ENCODE results near the gene LRRC71. TPM values are rescaled to one million over a fixed set of nuclear protein-coding genes. Genes with fewer than 3 reads are reported as not detected.

LRRC71 gene
- total RNA-seq, 2 donors from 2014 or later = not detected

DNA sequence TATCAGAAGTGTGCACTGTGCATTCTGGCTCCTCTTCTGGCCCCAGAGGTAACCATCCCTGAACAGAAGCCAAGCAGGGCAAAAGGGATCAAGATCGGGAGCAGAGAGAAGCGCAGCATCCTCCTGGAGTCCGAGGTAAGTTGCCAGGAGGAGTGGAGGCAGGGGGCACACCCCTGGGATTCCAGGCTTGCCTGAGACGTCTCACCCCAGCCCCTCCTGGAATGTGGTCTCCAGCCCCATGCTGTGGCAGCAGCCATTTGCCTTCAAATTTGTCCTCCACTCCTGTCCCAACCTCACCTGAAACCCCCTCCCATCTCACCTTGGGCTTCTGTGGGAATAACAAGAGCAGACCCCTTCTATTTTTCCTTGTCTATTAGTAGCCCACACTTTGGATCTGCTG, 10.1 kb downstream of the LRRC71 start:
- H3K9ac ChIP-seq (ENCODE audit: extremely low read depth, low read length, poor library complexity, severe bottlenecking) = no peak overlapping the region
- H3K4me3 Mint-ChIP-seq = no peak overlapping the region
- no peaks in the 10 kb centered on the region for H3K9me3 Mint-ChIP-seq
- H3K27ac ChIP-seq (ENCODE audit: low read depth, low read length) = no peak overlapping the region
- peaks cover 15% of the 10 kb centered on the region for H3K36me3 Mint-ChIP-seq (ENCODE audit: low read depth)
- peaks cover 13% of the 10 kb centered on the region for H3K36me3 ChIP-seq (ENCODE audit: control insufficient read depth, insufficient read depth, low read length)
- H3K9me3 ChIP-seq (ENCODE audit: control insufficient read depth, low read length) = no peaks in the 10 kb centered on the region
- peaks cover 43% of the 10 kb centered on the region for H3K27me3 ChIP-seq (ENCODE audit: control insufficient read depth, insufficient read depth, low read length, poor library complexity, severe bottlenecking)
- H3K4me1 ChIP-seq (ENCODE audit: control insufficient read depth, insufficient read depth, low read length) = no peaks in the 10 kb centered on the region
- TF ChIP-seq, protein P1, sequence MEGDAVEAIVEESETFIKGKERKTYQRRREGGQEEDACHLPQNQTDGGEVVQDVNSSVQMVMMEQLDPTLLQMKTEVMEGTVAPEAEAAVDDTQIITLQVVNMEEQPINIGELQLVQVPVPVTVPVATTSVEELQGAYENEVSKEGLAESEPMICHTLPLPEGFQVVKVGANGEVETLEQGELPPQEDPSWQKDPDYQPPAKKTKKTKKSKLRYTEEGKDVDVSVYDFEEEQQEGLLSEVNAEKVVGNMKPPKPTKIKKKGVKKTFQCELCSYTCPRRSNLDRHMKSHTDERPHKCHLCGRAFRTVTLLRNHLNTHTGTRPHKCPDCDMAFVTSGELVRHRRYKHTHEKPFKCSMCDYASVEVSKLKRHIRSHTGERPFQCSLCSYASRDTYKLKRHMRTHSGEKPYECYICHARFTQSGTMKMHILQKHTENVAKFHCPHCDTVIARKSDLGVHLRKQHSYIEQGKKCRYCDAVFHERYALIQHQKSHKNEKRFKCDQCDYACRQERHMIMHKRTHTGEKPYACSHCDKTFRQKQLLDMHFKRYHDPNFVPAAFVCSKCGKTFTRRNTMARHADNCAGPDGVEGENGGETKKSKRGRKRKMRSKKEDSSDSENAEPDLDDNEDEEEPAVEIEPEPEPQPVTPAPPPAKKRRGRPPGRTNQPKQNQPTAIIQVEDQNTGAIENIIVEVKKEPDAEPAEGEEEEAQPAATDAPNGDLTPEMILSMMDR (conservative IDR thresholded peaks at IDR 0.05) = no peak
- H3K27me3 Mint-ChIP-seq (ENCODE audit: insufficient read depth) = peaks cover 57% of the 10 kb centered on the region
- no peak overlapping the region for H3K4me3 ChIP-seq (ENCODE audit: low read length)
- no peak overlapping the region for H3K27ac Mint-ChIP-seq
- WGBS, 2 experiments (ENCODE audit: insufficient coverage in 1 of 2, insufficient read length in 1 of 2) = 30 to 65% methylated on average over 2 to 4 of the region's 4 CpGs
- peaks cover 14% of the 10 kb centered on the region for H3K4me1 Mint-ChIP-seq
- DNase-seq = peak; percentile 55

DNA sequence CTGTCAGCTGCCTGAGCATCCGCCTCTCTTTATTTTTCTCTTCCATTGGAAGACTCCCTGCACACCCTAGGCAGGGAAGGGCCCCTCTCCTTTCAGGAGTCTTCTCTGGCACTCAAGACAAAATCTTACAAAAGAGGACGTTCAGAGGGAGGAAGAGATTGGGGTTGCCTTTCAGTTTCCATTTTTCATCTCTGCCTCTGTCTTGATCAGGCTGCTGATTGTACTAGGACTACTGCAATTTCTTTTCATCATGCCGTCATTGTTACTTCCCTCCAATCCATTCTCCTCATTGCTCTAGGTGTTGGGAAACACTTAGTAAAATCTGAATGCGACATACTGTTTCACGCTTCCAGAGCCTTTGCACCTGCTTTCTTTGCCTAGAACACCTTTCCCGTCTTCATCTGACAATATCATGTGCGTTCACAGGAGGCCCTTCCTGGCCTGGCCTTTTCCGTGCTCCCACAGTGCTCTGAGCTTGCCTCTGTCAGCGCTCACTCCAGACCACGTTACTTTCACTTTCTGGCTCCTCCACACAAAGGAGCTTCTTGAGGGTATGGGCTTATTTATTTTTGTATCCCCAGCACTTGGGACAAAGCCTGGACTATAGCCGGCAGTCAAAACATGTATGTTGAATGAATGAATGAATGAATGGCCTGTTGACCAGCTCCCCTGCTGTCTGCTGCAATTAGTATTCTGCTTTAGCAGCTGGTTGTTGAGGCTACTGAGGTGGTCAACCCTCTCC, 10.9 kb downstream of the LRRC71 start:
- Histone ChIP-seq H3K36me3 (ENCODE audit: control insufficient read depth, insufficient read depth, low read length) (peaks cover 19% of the 10 kb centered on the region), H3K27ac (ENCODE audit: low read depth, low read length) (no peak overlapping the region), H3K27me3 (ENCODE audit: control insufficient read depth, insufficient read depth, low read length, poor library complexity, severe bottlenecking) (peaks cover 34% of the 10 kb centered on the region), H3K9me3 (ENCODE audit: control insufficient read depth, low read length) (no peaks in the 10 kb centered on the region), H3K4me3 (ENCODE audit: low read length) (no peak overlapping the region), H3K9ac (ENCODE audit: extremely low read depth, low read length, poor library complexity, severe bottlenecking) (no peak overlapping the region), H3K4me1 (ENCODE audit: control insufficient read depth, insufficient read depth, low read length) (no peaks in the 10 kb centered on the region)
- 92 to 93% methylated on average over 11 of the region's 11 CpGs for WGBS, 2 experiments (ENCODE audit: insufficient coverage in 1 of 2, insufficient read length in 1 of 2)
- no peak for DNase-seq
- Mint-ChIP-seq H3K36me3 (ENCODE audit: low read depth) (peaks cover 23% of the 10 kb centered on the region), H3K9me3 (no peaks in the 10 kb centered on the region), H3K4me3 (no peak overlapping the region), H3K27ac (no peak overlapping the region), H3K4me1 (peaks cover 14% of the 10 kb centered on the region), H3K27me3 (ENCODE audit: insufficient read depth) (peaks cover 48% of the 10 kb centered on the region)
- TF ChIP-seq, protein P1 (conservative IDR thresholded peaks at IDR 0.05) = no peak

DNA sequence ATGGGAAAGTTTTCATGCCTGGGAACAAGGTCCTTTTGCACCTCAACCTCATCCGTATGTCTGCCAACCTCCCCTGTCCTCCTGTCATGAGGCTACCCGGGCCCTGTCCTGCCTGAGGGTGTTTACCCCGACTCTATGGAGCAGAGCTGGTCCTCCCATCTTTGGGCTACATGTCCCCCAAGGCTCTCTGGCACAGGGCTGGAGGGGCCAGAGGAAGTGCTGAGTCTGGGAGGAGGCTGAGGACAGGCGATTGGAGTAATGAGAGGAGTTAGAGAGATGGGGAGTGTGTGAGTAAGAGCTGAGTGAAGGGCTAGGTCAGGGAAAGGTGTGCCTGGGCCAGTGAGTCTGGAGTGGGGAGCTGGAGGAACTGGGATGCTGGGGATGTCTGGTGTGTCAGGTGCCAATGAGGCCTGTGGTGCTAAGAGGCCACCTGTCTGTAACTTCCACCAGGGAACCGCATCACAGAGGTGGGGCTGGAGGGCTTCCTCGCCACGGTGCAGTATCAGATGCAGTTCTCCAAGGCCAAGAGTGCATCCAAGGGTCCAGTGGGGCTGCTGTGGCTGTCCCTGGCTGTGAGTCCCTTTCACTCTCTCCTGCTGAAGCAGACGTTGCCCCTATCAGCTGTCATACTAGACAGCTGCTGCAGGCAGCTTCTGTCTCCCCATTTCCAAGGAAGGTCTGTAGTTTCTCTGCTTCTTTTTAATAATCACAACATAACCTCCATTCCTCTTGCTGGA, 11.7 kb downstream of the LRRC71 start:
- peaks cover 26% of the 10 kb centered on the region for H3K36me3 ChIP-seq (ENCODE audit: control insufficient read depth, insufficient read depth, low read length)
- peaks cover 40% of the 10 kb centered on the region for H3K27me3 Mint-ChIP-seq (ENCODE audit: insufficient read depth)
- WGBS, 2 experiments (ENCODE audit: insufficient coverage in 1 of 2, insufficient read length in 1 of 2) = 72 to 77% methylated on average over 7 to 8 of the region's 8 CpGs
- no peaks in the 10 kb centered on the region for H3K9me3 Mint-ChIP-seq
- DNase-seq = no peak
- H3K27me3 ChIP-seq (ENCODE audit: control insufficient read depth, insufficient read depth, low read length, poor library complexity, severe bottlenecking) = peaks cover 26% of the 10 kb centered on the region
- peaks cover 27% of the 10 kb centered on the region for H3K36me3 Mint-ChIP-seq (ENCODE audit: low read depth)
- no peak overlapping the region for H3K4me3 ChIP-seq (ENCODE audit: low read length)
- H3K27ac Mint-ChIP-seq = no peak overlapping the region
- TF ChIP-seq, protein P1 (conservative IDR thresholded peaks at IDR 0.05) = no peak
- no peaks in the 10 kb centered on the region for H3K9me3 ChIP-seq (ENCODE audit: control insufficient read depth, low read length)
- peaks cover 13% of the 10 kb centered on the region for H3K4me1 Mint-ChIP-seq
- H3K4me3 Mint-ChIP-seq = no peak overlapping the region
- H3K9ac ChIP-seq (ENCODE audit: extremely low read depth, low read length, poor library complexity, severe bottlenecking) = no peak overlapping the region
- no peaks in the 10 kb centered on the region for H3K4me1 ChIP-seq (ENCODE audit: control insufficient read depth, insufficient read depth, low read length)
- H3K27ac ChIP-seq (ENCODE audit: low read depth, low read length) = no peak overlapping the region
